Gastroesophageal sphincter (tissue), 3 donors: Measurements from ENCODE around the gene DTNBP1.

Experiments used
- EP300 ChIP-seq: sonication (generic); formaldehyde crosslinking; IDR thresholded peaks from one replicate; pipeline ENCODE4 v1.6.1; 2017; ENCODE audit warnings: antibody characterized with exemption, mild to moderate bottlenecking
- POLR2A ChIP-seq, 2 donors: fragments of 450-650 bp; IDR thresholded peaks; one replicate each; pipeline ENCODE4 v1.6.1; 2017; ENCODE audit warnings: antibody characterized with exemption in 2 of 2, mild to moderate bottlenecking in 2 of 2, moderate library complexity in 1 of 2
- POLR2AphosphoS5 ChIP-seq: sonication (generic); formaldehyde crosslinking; IDR thresholded peaks from one replicate; pipeline ENCODE4 v1.6.1; 2017; ENCODE audit warnings: antibody characterized with exemption
- TF ChIP-seq, protein P1 (sequence below), 4 experiments: fragments of 200-600 bp in 2 of 4; fragments of 450-650 bp in 2 of 4; sonication (generic) in 1 of 4; IDR thresholded peaks; one replicate each; pipeline ENCODE4 v1.5.1; 2017 to 2019; ENCODE audit warnings: antibody characterized with exemption in 4 of 4, mild to moderate bottlenecking in 2 of 4, moderate library complexity in 2 of 4

DNA sequence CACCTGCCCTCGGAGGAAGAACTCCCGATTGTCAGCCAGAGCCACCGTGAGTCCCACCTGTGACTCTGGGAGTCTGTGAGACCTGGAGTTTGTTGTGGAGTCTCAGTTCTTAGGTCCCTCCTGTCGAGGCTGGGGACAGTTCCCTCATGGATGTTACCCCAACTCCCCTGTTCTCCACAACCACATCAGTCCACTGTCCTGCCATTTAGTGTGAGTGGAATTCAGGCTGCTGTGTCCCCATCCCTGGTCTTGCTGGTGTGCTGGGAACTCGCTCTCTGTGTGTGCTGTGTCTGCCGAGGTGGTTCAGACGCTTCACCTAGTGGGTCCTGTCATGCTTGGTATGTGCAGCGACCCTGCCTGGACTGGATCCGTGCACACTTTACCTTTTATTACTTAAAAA is 163.2 kb downstream of the DTNBP1 start:
- TF ChIP-seq POLR2AphosphoS5 (no peak), POLR2A (IDR thresholded peaks at IDR 0.05) (no peak), EP300 (no peak)
- TF ChIP-seq, protein P1, sequence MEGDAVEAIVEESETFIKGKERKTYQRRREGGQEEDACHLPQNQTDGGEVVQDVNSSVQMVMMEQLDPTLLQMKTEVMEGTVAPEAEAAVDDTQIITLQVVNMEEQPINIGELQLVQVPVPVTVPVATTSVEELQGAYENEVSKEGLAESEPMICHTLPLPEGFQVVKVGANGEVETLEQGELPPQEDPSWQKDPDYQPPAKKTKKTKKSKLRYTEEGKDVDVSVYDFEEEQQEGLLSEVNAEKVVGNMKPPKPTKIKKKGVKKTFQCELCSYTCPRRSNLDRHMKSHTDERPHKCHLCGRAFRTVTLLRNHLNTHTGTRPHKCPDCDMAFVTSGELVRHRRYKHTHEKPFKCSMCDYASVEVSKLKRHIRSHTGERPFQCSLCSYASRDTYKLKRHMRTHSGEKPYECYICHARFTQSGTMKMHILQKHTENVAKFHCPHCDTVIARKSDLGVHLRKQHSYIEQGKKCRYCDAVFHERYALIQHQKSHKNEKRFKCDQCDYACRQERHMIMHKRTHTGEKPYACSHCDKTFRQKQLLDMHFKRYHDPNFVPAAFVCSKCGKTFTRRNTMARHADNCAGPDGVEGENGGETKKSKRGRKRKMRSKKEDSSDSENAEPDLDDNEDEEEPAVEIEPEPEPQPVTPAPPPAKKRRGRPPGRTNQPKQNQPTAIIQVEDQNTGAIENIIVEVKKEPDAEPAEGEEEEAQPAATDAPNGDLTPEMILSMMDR (IDR thresholded peaks at IDR 0.05) = no peak
